ENCODE results near the gene ZKSCAN4. TPM values are rescaled to one million over a fixed set of nuclear protein-coding genes. Genes with fewer than 3 reads are reported as not detected.
A peak's percentile ranks its signal among the peaks of the same experiment; 100 is the strongest.

The ZKSCAN4 gene
- total RNA-seq: 1 to 10 TPM; 4.9 to 5.4 TPM
- polyA plus RNA-seq (ENCODE audit: insufficient read length in 6 of 6): 10 to 100 TPM; 10.8 to 13.4 (median 11.9) TPM
- long read RNA-seq, donor 1, partial matches to known transcripts: 94 of 97 reads
- long read RNA-seq, donor 1, other reads (novel, unspliced or antisense): 0 of 97 reads
- long read RNA-seq, donor 2, partial matches to known transcripts: 7 of 14 reads
- long read RNA-seq, donor 2, other reads (novel, unspliced or antisense): 7 of 14 reads
- long read RNA-seq, donor 3, partial matches to known transcripts: 42 of 46 reads
- long read RNA-seq, donor 3, other reads (novel, unspliced or antisense): 0 of 46 reads
- long read RNA-seq, donor 4, partial matches to known transcripts: 0 of 2 reads
- long read RNA-seq, donor 4, other reads (novel, unspliced or antisense): 2 of 2 reads
- long read RNA-seq, donor 5, partial matches to known transcripts: 0 of 6 reads
- long read RNA-seq, donor 5, other reads (novel, unspliced or antisense): 5 of 6 reads
- long read RNA-seq, donor 6, partial matches to known transcripts: 0 of 1 reads
- long read RNA-seq, donor 6, other reads (novel, unspliced or antisense): 0 of 1 reads
- long read RNA-seq, donor 7, transcript ZKSCAN4-201 (5 exons, 2,375 nt): major isoform, 5 of 11 reads
- long read RNA-seq, donor 7, partial matches to known transcripts: 6 of 11 reads
- long read RNA-seq, donor 7, other reads (novel, unspliced or antisense): 0 of 11 reads
- long read RNA-seq, donor 8, partial matches to known transcripts: 5 of 6 reads
- long read RNA-seq, donor 8, other reads (novel, unspliced or antisense): 0 of 6 reads
- long read RNA-seq, donor 9: 0 reads
- long read RNA-seq, donor 10, partial matches to known transcripts: 0 of 1 reads
- long read RNA-seq, donor 10, other reads (novel, unspliced or antisense): 0 of 1 reads
- long read RNA-seq, donor 11, partial matches to known transcripts: 34 of 34 reads
- long read RNA-seq, donor 11, other reads (novel, unspliced or antisense): 0 of 34 reads
- long read RNA-seq, donor 12, partial matches to known transcripts: 59 of 61 reads
- long read RNA-seq, donor 12, other reads (novel, unspliced or antisense): 0 of 61 reads

GRCh38 chr6:28252009-28252975, at the start of gene ZKSCAN4:
ZKSCAN4 (minus strand) TSS chr6:28252269; CDS start chr6:28251980, 289 bp downstream.
- Histone ChIP-seq H3K27me3 (no peaks in the 10 kb centered on the region), H3K36me3 (peaks cover 0 to 20% of the 10 kb centered on the region in 2 donors), H3K4me3 (peak within 1 kb of the TSS; percentile 88 to 90), H3K9me3 (no peaks in the 10 kb centered on the region), H3K4me1 (peaks cover 16 to 30% of the 10 kb centered on the region in 2 donors), H3K27ac (peak within 1 kb of the TSS; percentile 34 to 75)
- ATAC-seq: peak; percentile 99
- no peak for TF ChIP-seq CTCF (IDR thresholded peaks at IDR 0.05)
- intact Hi-C loops (cut with DNase I): no loop called here
- peak in 3 of 4 donors; percentile 78 to 87 (median 87) for DNase-seq

DNA sequence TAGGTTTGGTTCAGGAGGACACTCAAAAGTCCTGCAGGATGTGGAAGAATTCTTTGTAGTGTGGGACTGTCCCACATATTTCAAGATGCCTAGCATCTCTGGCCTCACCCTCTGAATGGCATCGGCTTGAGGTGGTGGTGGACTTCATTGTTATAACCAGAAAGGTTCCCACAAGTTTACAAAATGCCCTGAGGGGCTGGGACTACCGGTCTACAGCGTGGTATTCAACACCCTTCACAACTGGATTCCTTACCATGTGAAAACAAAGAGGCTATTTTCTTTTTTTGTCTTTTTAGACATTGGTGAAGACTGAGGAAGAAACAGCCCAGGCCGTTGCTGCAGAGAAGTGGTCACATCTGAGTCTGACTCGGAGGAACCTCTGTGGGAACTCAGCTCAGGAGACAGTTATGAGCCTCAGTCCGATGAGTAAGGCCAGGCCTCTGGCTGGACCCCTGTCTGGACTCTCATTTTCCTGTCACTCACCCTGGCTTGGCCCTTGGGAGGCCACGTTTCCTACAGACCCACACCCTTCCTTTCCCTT, 44.5 kb upstream of the ZKSCAN4 start:
- no peak for TF ChIP-seq CTCF (IDR thresholded peaks at IDR 0.05)
- no peak for ATAC-seq
- Histone ChIP-seq H3K4me3 (no peak overlapping the region), H3K27ac (no peak overlapping the region), H3K36me3 (peaks cover 0 to 14% of the 10 kb centered on the region in 2 donors), H3K9me3 (no peaks in the 10 kb centered on the region), H3K4me1 (no peaks in the 10 kb centered on the region), H3K27me3 (no peaks in the 10 kb centered on the region)
- no peak for DNase-seq
- intact Hi-C loops (cut with DNase I): no loop called here

- DNase-seq (no peak), ATAC-seq (no peak)
- no peaks in the 10 kb centered on the region for H3K9me3 ChIP-seq
- no peak for TF ChIP-seq CTCF (IDR thresholded peaks at IDR 0.05)
- no peaks in the 10 kb centered on the region for H3K4me1 ChIP-seq
- peaks cover 0 to 9% of the 10 kb centered on the region in 2 donors for H3K36me3 ChIP-seq
- H3K27me3 ChIP-seq: no peaks in the 10 kb centered on the region
- H3K4me3 ChIP-seq: no peak overlapping the region
- no peak overlapping the region for H3K27ac ChIP-seq
- intact Hi-C loops (cut with DNase I): no loop called here
Measured at GRCh38 chr6:28295326-28295725, 43.3 kb upstream of the ZKSCAN4 start.

DNA sequence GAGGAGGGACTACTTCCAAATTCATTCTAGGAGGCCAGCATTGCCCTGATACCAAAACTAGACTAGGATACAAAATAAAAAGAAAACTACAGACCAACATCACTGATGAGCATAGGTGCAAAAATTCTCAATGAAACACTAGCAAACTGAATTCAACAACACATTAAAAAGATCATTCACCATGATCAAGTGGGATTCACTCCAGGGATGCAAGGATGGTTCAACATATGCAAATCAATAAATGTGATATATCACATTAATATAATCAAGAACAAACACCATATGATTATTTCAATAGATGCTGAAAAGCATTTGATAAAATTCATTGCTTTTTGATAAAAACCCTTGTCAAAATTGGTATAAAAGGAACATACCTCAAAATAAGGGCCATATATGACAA, 39.5 kb upstream of the ZKSCAN4 start:
- Histone ChIP-seq H3K27ac (no peak overlapping the region), H3K4me3 (no peak overlapping the region), H3K36me3 (peaks cover 0 to 24% of the 10 kb centered on the region in 2 donors), H3K9me3 (no peaks in the 10 kb centered on the region), H3K27me3 (no peaks in the 10 kb centered on the region), H3K4me1 (no peaks in the 10 kb centered on the region)
- no peak for TF ChIP-seq CTCF (IDR thresholded peaks at IDR 0.05)
- intact Hi-C loops (cut with DNase I): no loop called here
- ATAC-seq (no peak), DNase-seq (no peak)

All from left lung (tissue), 14 donors.